H1 (cell line): ENCODE results near the gene VPS26A. TPM values are rescaled to one million over a fixed set of nuclear protein-coding genes. Genes with fewer than 3 reads are reported as not detected.

Experiments
- CTCF ChIA-PET: fragments of 300-600 bp; sonication (Branson Sonifier 250); formaldehyde crosslinking; loops from one replicate; lab custom pipeline; 2021; ENCODE audit not compliant: partially characterized antibody; lab: Charles Lee
- POLR2A ChIA-PET: fragments of 300-600 bp; sonication (Branson Sonifier 250); formaldehyde crosslinking; loops from one replicate; lab custom pipeline; 2021; ENCODE audit warnings: inconsistent platforms; ENCODE audit not compliant: partially characterized antibody; lab: Charles Lee
- DNase-seq, 2 experiments: peaks; one replicate each; pipeline versions ENCODE4 v3.0.0 to v3.0.0-alpha.2; 2010 to 2022; ENCODE audit warnings: low spot score in 2 of 2, low read depth in 1 of 2, mixed read lengths in 1 of 2
- FAIRE-seq: peaks from 2 replicates; lab custom pipeline; 2011; peaks lifted over from hg19 to GRCh38; lab: Jason Lieb, UNC
- H2AFZ ChIP-seq: 2 replicates; pipeline ENCODE4 v1.8.1; 2012; ENCODE audit warnings: low read length, inconsistent platforms
- H2AK5ac ChIP-seq: 2 replicates; pipeline ENCODE4 v1.6.1; 2013; ENCODE audit warnings: low read depth, low read length
- H2BK120ac ChIP-seq: replicated peaks from 2 replicates; pipeline ENCODE3; 2013; ENCODE audit warnings: low read depth, low read length, inconsistent platforms
- H2BK12ac ChIP-seq: 2 replicates; pipeline ENCODE4 v1.6.1; 2013; ENCODE audit warnings: low read depth, low read length
- H2BK15ac ChIP-seq: 2 replicates; pipeline ENCODE4 v1.6.1; 2013; ENCODE audit warnings: low read length
- H2BK20ac ChIP-seq: 2 replicates; pipeline ENCODE4 v1.6.1; 2013; ENCODE audit warnings: low read length
- H2BK5ac ChIP-seq: 2 replicates; pipeline ENCODE4 v1.6.1; 2013; ENCODE audit warnings: low read depth, low read length
- H3K14ac ChIP-seq: 2 replicates; pipeline ENCODE4 v1.6.1; 2013; ENCODE audit warnings: inconsistent platforms; ENCODE audit not compliant: insufficient read length
- H3K18ac ChIP-seq: 2 replicates; pipeline ENCODE4 v1.6.1; 2013; ENCODE audit warnings: low read length; ENCODE audit errors: extremely low read depth
- H3K23ac ChIP-seq: 2 replicates; pipeline ENCODE4 v1.6.1; 2013; ENCODE audit warnings: inconsistent platforms; ENCODE audit not compliant: insufficient read length
- H3K23me2 ChIP-seq: 2 replicates; pipeline ENCODE4 v1.6.1; 2013; ENCODE audit warnings: low read depth, low read length
- H3K27ac ChIP-seq: 2 replicates; pipeline ENCODE4 v1.6.1; 2011; ENCODE audit warnings: low read depth, low read length, inconsistent platforms
- H3K27me3 ChIP-seq, 4 experiments: replicated peaks in 1 of 4; 1 replicate in 1 of 4; 2 replicates in 3 of 4; pipeline versions ENCODE4 v1.6.1 to v1.8.1; 2011 to 2013; ENCODE audit warnings: low read length in 3 of 4, mild to moderate bottlenecking in 3 of 4, inconsistent platforms in 2 of 4, mixed read lengths in 2 of 4, moderate library complexity in 1 of 4; ENCODE audit not compliant: control insufficient read depth in 3 of 4, insufficient read depth in 3 of 4; ENCODE audit errors: extremely low read depth in 1 of 4
- H3K36me3 ChIP-seq, 4 experiments: 2 replicates each; pipeline versions ENCODE4 v1.6.1 to v1.8.1; 2011 to 2013; ENCODE audit warnings: mild to moderate bottlenecking in 4 of 4, low read length in 3 of 4, moderate library complexity in 2 of 4, control low read depth in 1 of 4, inconsistent platforms in 1 of 4; ENCODE audit not compliant: insufficient read depth in 4 of 4, control insufficient read depth in 2 of 4
- H3K4ac ChIP-seq: replicated peaks from 2 replicates; pipeline ENCODE3; 2013; ENCODE audit warnings: low read length, low read depth, mixed read lengths, inconsistent platforms; ENCODE audit not compliant: insufficient read length
- H3K4me1 ChIP-seq, 4 experiments: replicated peaks in 1 of 4; 1 replicate in 1 of 4; 2 replicates in 3 of 4; pipeline versions ENCODE4 v1.6.1 to v1.8.1; 2011 to 2013; ENCODE audit warnings: low read length in 3 of 4, inconsistent platforms in 2 of 4, mixed read lengths in 1 of 4; ENCODE audit not compliant: insufficient read depth in 4 of 4, control insufficient read depth in 3 of 4
- H3K4me2 ChIP-seq, 2 experiments: 2 replicates each; pipeline versions ENCODE4 v1.6.1 to v1.8.1; 2011 to 2013; ENCODE audit warnings: low read depth in 2 of 2, low read length in 2 of 2, control low read depth in 1 of 2, inconsistent platforms in 1 of 2, mild to moderate bottlenecking in 1 of 2; ENCODE audit not compliant: insufficient read depth in 1 of 2
- H3K4me3 ChIP-seq, 4 experiments: fragments of 200-600, 300-600 bp in 1 of 4; sonication (generic), shearing (Covaris generic), sonication (Bioruptor Twin) in 1 of 4; 2 replicates each; pipeline versions ENCODE4 v1.5.1 to v1.8.1; 2011 to 2016; ENCODE audit warnings: low read length in 4 of 4, low read depth in 3 of 4, control low read depth in 2 of 4, inconsistent platforms in 2 of 4, mild to moderate bottlenecking in 2 of 4, mixed read lengths in 1 of 4, moderate library complexity in 1 of 4; ENCODE audit not compliant: insufficient read depth in 2 of 4; ENCODE audit errors: extremely low read depth in 1 of 4
- H3K56ac ChIP-seq: replicated peaks from 2 replicates; pipeline ENCODE3; 2013; ENCODE audit warnings: low read depth, mild to moderate bottlenecking, mixed read lengths, low read length, inconsistent platforms; ENCODE audit not compliant: insufficient read length
- H3K79me1 ChIP-seq: 2 replicates; pipeline ENCODE4 v1.6.1; 2013; ENCODE audit warnings: low read depth, low read length, control low read depth
- H3K79me2 ChIP-seq, 2 experiments: 2 replicates each; pipeline versions ENCODE4 v1.6.1 to v1.8.1; 2012 to 2013; ENCODE audit warnings: low read length in 2 of 2, mild to moderate bottlenecking in 2 of 2, inconsistent platforms in 1 of 2; ENCODE audit not compliant: insufficient read depth in 2 of 2, control insufficient read depth in 1 of 2
- H3K9ac ChIP-seq, 4 experiments: replicated peaks in 1 of 4; 1 replicate in 1 of 4; 2 replicates in 3 of 4; pipeline versions ENCODE4 v1.6.1 to v1.8.1; 2011 to 2013; ENCODE audit warnings: low read depth in 3 of 4, low read length in 3 of 4, control low read depth in 2 of 4, mild to moderate bottlenecking in 2 of 4, moderate library complexity in 2 of 4, inconsistent platforms in 1 of 4; ENCODE audit errors: extremely low read depth in 1 of 4
- H3K9me3 ChIP-seq, 2 experiments: 2 replicates each; pipeline versions ENCODE4 v1.6.1 to v1.8.1; 2012 to 2013; ENCODE audit warnings: mild to moderate bottlenecking in 2 of 2, moderate library complexity in 2 of 2, control low read depth in 1 of 2, inconsistent platforms in 1 of 2, low read depth in 1 of 2, low read length in 1 of 2, mixed read lengths in 1 of 2; ENCODE audit not compliant: insufficient read depth in 2 of 2
- H4K20me1 ChIP-seq, 2 experiments: replicated peaks in 1 of 2; 2 replicates each; pipeline versions ENCODE3 to v1.8.1; 2011 to 2013; ENCODE audit warnings: inconsistent platforms in 2 of 2, low read length in 2 of 2, mild to moderate bottlenecking in 1 of 2; ENCODE audit not compliant: insufficient read depth in 2 of 2, control insufficient read depth in 1 of 2
- H4K5ac ChIP-seq: 2 replicates; pipeline ENCODE4 v1.6.1; 2013; ENCODE audit warnings: low read length, low read depth, mixed read lengths, inconsistent platforms; ENCODE audit not compliant: insufficient read length
- H4K8ac ChIP-seq: 2 replicates; pipeline ENCODE4 v1.8.0; 2013; ENCODE audit warnings: mild to moderate bottlenecking, moderate library complexity, low read length, inconsistent platforms; ENCODE audit not compliant: insufficient read depth; ENCODE audit errors: extremely low read depth
- H4K91ac ChIP-seq: replicated peaks from 2 replicates; pipeline ENCODE3; 2013; ENCODE audit warnings: low read length, mixed read lengths, inconsistent platforms; ENCODE audit not compliant: insufficient read length
- CBX5 ChIP-seq: fragments of 300-800, 300-1000 bp; sonication (generic); IDR thresholded peaks from 2 replicates; pipeline ENCODE4 v1.7.1; 2016; ENCODE audit warnings: antibody characterized with exemption, low read length, low read depth
- CHD1 ChIP-seq: IDR thresholded peaks from 2 replicates; pipeline ENCODE4 v1.6.1; 2012; ENCODE audit warnings: low read depth, low read length, improper control_type of control experiment
- EZH2 ChIP-seq: fragments of 200-600 bp; sonication (generic); IDR thresholded peaks from 2 replicates; pipeline ENCODE4 v1.7.1; 2012; ENCODE audit warnings: low read depth, mild to moderate bottlenecking, moderate library complexity, low read length, inconsistent platforms; ENCODE audit not compliant: severe bottlenecking
- GABPA ChIP-seq: IDR thresholded peaks from 2 replicates; pipeline ENCODE4 v1.6.1; 2011; ENCODE audit warnings: mild to moderate bottlenecking, low read length, moderate library complexity, borderline replicate concordance; ENCODE audit not compliant: insufficient read depth
- HDAC2 ChIP-seq, 2 experiments: fragments of 300-600 bp in 1 of 2; sonication (generic) in 1 of 2; IDR thresholded peaks; 2 replicates each; pipeline ENCODE4 v1.6.1; 2011 to 2012; ENCODE audit warnings: low read depth in 2 of 2, low read length in 2 of 2, mild to moderate bottlenecking in 2 of 2, moderate library complexity in 2 of 2, borderline replicate concordance in 1 of 2, inconsistent platforms in 1 of 2
- NANOG ChIP-seq: IDR thresholded peaks from 2 replicates; pipeline ENCODE4 v1.6.1; 2011; ENCODE audit warnings: low read length, low read depth, mild to moderate bottlenecking, inconsistent platforms; ENCODE audit not compliant: insufficient read depth, poor library complexity, severe bottlenecking
- POU5F1 ChIP-seq: IDR thresholded peaks from 2 replicates; pipeline ENCODE4 v1.6.1; 2011; ENCODE audit warnings: low read depth, mild to moderate bottlenecking, low read length, moderate library complexity
- RNF2 ChIP-seq: fragments of 200-900, 300-1000 bp; sonication (generic); IDR thresholded peaks from 2 replicates; pipeline ENCODE4 v1.7.1; 2016; ENCODE audit warnings: borderline replicate concordance, low read depth, mild to moderate bottlenecking, antibody characterized with exemption, low read length; ENCODE audit not compliant: poor library complexity, severe bottlenecking; ENCODE audit errors: missing control alignments
- TCF12 ChIP-seq: IDR thresholded peaks from 2 replicates; pipeline ENCODE4 v1.6.1; 2011; ENCODE audit warnings: low read depth, mild to moderate bottlenecking, low read length
- WGBS, 2 experiments: shearing (Covaris generic) in 1 of 2; methylation state at CpG; one replicate each; pipeline versions ENCODE4 v1.1.6 to v1.1.7; 2013 to 2015; ENCODE audit warnings: low lambda C conversion rate in 2 of 2, mixed read lengths in 2 of 2, inconsistent platforms in 1 of 2, low coverage in 1 of 2, missing lambda C conversion rate in 1 of 2; ENCODE audit not compliant: insufficient replicate concordance in 2 of 2, insufficient coverage in 1 of 2, insufficient read length in 1 of 2; ENCODE audit errors: extremely low coverage in 1 of 2, missing lambda C conversion rate in 1 of 2; 5-methylcytosine and 5-hydroxymethylcytosine counted together
- polyA plus RNA-seq, 7 experiments: library from polyadenylated mRNA; depleted of rRNA in 3 of 7; stranded (reverse) in 5 of 7; unstranded in 2 of 7; fragments of >200 nt in 5 of 7; fragments of 200-250 nt in 2 of 7; gene quantifications; 1 replicate in 5 of 7; 2 replicates in 1 of 7; 4 replicates in 1 of 7; pipeline versions ENCODE4 v1.2.1 to v1.2.3, GENCODE V29; 2011 to 2013; ENCODE audit warnings: missing spikeins in 2 of 7, mixed read lengths in 2 of 7
- total RNA-seq: library from RNA; stranded (reverse); fragmentation: NEBNext Ultra II Directional; extraction: Animal tissue kit (Norgen Biotek cat#: 25700); gene quantifications from 2 replicates; pipeline ENCODE4 v1.2.1, GENCODE V29; 2021
- TF ChIP-seq, protein P1 (sequence below), 3 experiments: IDR thresholded peaks; 1 replicate in 2 of 3; 2 replicates in 1 of 3; pipeline versions ENCODE4 v1.5.1 to v1.6.1; 2011; ENCODE audit warnings: low read length in 3 of 3, mild to moderate bottlenecking in 3 of 3, inconsistent platforms in 2 of 3, low read depth in 1 of 3, moderate library complexity in 1 of 3; ENCODE audit not compliant: insufficient read depth in 1 of 3; ENCODE audit errors: control extremely low read depth in 1 of 3

VPS26A gene
- total and polyA plus RNA-seq, 2 of the 8 experiments (the other 6 are each of a cell fraction or from before 2014, with no cell fraction given) = 10.7 to 44.8 TPM

GRCh38 chr10:69074532-69074931 lies 49.4 kb upstream of the VPS26A start:
- CTCF ChIA-PET = interaction anchor here (1.7 to 3.8 kb wide), 2 partner anchors 9 to 69 kb away, joined by 4 to 15 read pairs; no protein-coding TSS in a partner anchor
- no peaks in the 10 kb centered on the region for H3K27me3 ChIP-seq
- H2AK5ac ChIP-seq = no peak overlapping the region
- H4K5ac ChIP-seq = no peak overlapping the region
- no peaks in the 10 kb centered on the region for H3K79me2 ChIP-seq
- no peak for DNase-seq
- no peaks in the 10 kb centered on the region for H3K23me2 ChIP-seq
- H2AFZ ChIP-seq = no peak overlapping the region
- no peak for FAIRE-seq
- no peak overlapping the region for H4K91ac ChIP-seq
- H2BK5ac ChIP-seq = no peak overlapping the region
- no peak overlapping the region for H2BK15ac ChIP-seq
- no peak overlapping the region for H3K4me2 ChIP-seq
- H3K4ac ChIP-seq = no peak overlapping the region
- no peaks in the 10 kb centered on the region for H3K79me1 ChIP-seq
- no peaks in the 10 kb centered on the region for H3K36me3 ChIP-seq
- no peak overlapping the region for H4K8ac ChIP-seq
- H3K23ac ChIP-seq = no peak overlapping the region
- no peaks in the 10 kb centered on the region for H3K9me3 ChIP-seq
- WGBS, 2 experiments = 93% methylated on average over 4 of the region's 4 CpGs; no CpG with 5 or more reads in 1 of the 2 experiments
- H3K18ac ChIP-seq = no peak overlapping the region
- H3K4me1 ChIP-seq = peaks cover 0 to 3% (median 0%) of the 10 kb centered on the region in 4 experiments; a peak in 3 of 7 replicates
- no peak overlapping the region for H2BK20ac ChIP-seq
- POLR2A ChIA-PET = no interaction called here
- no peak overlapping the region for H3K4me3 ChIP-seq
- no peak overlapping the region for H3K14ac ChIP-seq
- no peak overlapping the region for H2BK120ac ChIP-seq
- H3K27ac ChIP-seq = no peak overlapping the region
- H3K56ac ChIP-seq = no peak overlapping the region
- no peak overlapping the region for H3K9ac ChIP-seq
- H4K20me1 ChIP-seq = no peaks in the 10 kb centered on the region
- H2BK12ac ChIP-seq = no peak overlapping the region
- TF ChIP-seq, protein P1, sequence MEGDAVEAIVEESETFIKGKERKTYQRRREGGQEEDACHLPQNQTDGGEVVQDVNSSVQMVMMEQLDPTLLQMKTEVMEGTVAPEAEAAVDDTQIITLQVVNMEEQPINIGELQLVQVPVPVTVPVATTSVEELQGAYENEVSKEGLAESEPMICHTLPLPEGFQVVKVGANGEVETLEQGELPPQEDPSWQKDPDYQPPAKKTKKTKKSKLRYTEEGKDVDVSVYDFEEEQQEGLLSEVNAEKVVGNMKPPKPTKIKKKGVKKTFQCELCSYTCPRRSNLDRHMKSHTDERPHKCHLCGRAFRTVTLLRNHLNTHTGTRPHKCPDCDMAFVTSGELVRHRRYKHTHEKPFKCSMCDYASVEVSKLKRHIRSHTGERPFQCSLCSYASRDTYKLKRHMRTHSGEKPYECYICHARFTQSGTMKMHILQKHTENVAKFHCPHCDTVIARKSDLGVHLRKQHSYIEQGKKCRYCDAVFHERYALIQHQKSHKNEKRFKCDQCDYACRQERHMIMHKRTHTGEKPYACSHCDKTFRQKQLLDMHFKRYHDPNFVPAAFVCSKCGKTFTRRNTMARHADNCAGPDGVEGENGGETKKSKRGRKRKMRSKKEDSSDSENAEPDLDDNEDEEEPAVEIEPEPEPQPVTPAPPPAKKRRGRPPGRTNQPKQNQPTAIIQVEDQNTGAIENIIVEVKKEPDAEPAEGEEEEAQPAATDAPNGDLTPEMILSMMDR (IDR thresholded peaks at IDR 0.05; ENCODE audit: control extremely low read depth in 1 of 3, insufficient read depth in 1 of 3, low read depth in 1 of 3, low read length in 3 of 3) = no peak
- TF ChIP-seq EZH2 (no peak), CHD1 (no peak), TCF12 (no peak), HDAC2 (IDR thresholded peaks at IDR 0.05; ENCODE audit: borderline replicate concordance in 1 of 2, low read depth in 2 of 2, low read length in 2 of 2) (no peak), CBX5 (no peak), GABPA (no peak), NANOG (no peak), POU5F1 (no peak), RNF2 (no peak)
